GM19043 (cell line): ENCODE data around the gene SMIM28.

ENCODE experiments used
- ATAC-seq: cut with Tn5 transposase; IDR thresholded peaks from one replicate; pipeline ENCODE4 v1.9.1; 2021; ENCODE audit warnings: low read depth; ENCODE audit not compliant: unreplicated experiment

SMIM28 gene

GRCh38 chr6:138427701-138428100 lies 50.0 kb downstream of the SMIM28 start:
- ATAC-seq, result no peak

DNA sequence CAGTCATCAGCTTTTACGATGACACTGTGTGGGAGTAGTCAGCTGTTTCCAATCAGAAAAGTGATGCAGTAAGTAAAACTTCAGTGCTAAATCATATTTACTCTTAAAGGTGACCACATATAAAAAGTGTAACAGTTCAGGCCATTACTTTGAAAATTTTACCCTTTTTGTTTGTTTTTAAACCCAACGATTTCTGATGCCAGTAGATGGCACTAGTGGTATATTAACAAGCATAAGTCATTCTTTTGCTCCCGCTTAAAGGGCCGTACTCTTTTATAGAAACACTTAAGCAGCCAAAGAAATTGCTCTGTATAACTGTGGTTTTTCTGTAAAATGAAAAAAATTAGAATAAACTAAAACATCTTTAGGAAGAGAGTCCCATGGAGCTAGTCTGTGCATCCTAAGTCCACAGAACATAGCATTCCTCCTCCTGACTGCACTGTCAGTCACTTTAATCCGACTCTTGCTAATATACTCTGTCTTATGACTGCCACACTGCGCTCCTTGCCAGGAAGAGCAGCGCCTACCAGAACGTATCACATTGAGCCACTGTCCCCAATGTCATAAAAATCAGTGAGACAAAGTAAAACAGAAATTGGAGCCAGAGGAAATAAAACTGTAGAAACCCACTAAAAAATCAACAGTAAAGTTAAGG lies 51.4 kb downstream of the SMIM28 start:
- no peak for ATAC-seq

DNA sequence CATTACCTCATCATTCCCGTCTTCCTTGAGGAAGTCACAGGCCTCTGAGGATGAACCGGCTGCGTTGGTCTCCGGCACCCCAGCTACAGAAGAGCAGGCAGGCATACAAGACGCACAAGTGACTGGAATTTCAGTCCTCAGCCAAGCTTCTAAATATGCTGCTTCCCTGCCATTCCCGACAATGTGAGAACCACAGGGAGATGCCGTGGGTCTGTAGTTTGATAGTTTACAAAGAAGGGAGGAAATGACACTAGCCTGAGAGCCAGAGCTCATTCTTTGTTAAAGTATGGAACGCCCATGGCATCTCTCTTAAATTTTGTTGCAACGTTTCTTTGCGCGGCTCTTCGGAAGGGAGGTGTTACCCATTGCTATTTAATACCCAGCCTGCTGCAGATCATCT lies 52.1 kb downstream of the SMIM28 start:
- ATAC-seq, result no peak

GRCh38 chr6:138430361-138431145 lies 52.8 kb downstream of the SMIM28 start:
- ATAC-seq, result no peak

DNA sequence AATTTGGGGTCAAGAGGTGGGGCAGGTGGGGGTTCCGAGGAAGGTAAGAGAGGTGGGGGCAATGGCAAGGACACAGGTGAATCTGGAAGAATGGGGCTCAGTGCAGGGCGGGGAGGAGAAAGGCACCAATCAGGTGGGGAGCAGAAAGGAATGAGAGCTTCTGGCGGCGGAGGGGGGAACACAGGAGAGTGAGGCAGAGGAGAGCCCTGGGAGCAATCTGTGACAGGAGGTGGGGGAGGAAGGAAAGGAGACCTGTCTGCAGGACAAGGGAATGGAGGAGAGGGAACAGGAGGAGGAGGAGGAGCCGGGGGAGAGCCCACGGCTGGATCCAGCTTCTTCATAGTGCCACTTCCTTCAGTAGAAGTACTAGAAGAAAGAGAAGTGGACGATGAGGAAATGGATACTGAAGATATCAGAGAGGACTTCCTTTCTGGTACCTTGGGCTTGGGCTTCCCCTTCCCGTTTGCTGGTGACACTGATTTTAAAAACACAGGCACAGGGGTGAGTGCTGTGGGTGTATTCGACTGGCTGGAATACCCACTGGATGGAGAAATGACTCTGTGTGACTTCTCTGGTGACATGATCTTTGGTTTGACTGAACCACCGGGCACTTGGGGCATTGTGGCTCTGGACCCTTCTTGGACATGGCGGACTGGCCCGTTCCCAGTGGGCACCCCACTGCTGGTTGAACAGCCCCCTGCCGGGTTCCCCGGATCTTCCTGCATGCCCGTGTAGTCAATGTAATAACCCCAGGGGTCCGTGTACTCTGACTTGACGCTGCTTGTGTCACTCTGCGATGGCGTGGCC lies 53.8 kb downstream of the SMIM28 start:
- ATAC-seq, result no peak

GRCh38 chr6:138432063-138432356 lies 54.3 kb downstream of the SMIM28 start:
- ATAC-seq, result no peak
